Thyroid gland (tissue), 4 donors: ENCODE data around the gene DRD3.

Experiments
- POLR2A ChIP-seq, 2 donors: fragments of 450-650 bp; IDR thresholded peaks; one replicate each; pipeline ENCODE4 v1.6.1; 2017; ENCODE audit warnings: antibody characterized with exemption in 2 of 2, mild to moderate bottlenecking in 2 of 2, moderate library complexity in 1 of 2
- TF ChIP-seq, protein P1 (sequence below), 6 experiments: fragments of 200-600 bp in 3 of 6; fragments of 450-650 bp in 3 of 6; sonication (generic) in 3 of 6; IDR thresholded peaks; one replicate each; pipeline ENCODE4 v1.5.1; 2016 to 2019; ENCODE audit warnings: antibody characterized with exemption in 6 of 6, mild to moderate bottlenecking in 2 of 6, inconsistent platforms in 1 of 6, moderate library complexity in 1 of 6

DNA sequence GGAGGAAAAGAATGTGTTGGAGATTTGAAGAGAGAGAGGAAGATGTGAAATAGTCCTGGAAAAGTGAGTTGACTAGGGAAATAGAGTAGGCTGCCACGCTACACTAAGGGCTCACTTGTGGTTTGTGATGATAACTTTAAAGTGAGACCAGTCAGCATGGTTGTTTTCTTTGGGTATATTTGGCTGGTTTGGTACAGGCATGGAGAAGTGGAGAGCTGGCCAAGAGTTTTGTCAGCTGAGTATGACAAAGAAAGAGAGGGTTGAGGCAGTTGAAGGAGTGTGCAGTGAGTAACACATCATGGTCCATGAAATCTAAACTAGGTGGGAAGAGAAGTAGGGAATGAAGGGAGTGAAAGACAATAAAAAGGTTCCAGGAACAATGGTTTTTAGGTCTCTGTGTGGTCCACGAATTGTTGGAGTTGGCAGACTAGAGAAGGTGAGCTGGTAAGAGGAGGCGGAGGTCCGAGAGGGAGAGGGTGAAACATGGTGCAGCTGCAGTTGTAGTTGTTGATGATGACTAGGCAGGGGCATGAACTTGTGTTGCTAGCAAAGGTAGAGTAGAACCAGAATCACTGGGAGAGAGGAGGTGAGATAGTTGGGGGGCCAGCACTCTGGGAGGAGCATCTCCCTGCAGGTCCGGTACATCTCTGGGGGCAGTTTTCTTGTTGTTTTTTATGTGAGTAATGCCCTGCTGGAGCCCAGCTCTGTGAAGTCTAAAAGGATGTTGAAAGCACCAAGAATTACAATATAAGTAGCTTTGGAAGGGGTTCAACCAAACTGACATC is 37.5 kb upstream of the DRD3 start:
- TF ChIP-seq, protein P1, sequence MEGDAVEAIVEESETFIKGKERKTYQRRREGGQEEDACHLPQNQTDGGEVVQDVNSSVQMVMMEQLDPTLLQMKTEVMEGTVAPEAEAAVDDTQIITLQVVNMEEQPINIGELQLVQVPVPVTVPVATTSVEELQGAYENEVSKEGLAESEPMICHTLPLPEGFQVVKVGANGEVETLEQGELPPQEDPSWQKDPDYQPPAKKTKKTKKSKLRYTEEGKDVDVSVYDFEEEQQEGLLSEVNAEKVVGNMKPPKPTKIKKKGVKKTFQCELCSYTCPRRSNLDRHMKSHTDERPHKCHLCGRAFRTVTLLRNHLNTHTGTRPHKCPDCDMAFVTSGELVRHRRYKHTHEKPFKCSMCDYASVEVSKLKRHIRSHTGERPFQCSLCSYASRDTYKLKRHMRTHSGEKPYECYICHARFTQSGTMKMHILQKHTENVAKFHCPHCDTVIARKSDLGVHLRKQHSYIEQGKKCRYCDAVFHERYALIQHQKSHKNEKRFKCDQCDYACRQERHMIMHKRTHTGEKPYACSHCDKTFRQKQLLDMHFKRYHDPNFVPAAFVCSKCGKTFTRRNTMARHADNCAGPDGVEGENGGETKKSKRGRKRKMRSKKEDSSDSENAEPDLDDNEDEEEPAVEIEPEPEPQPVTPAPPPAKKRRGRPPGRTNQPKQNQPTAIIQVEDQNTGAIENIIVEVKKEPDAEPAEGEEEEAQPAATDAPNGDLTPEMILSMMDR (IDR thresholded peaks at IDR 0.05) = no peak
- TF ChIP-seq POLR2A (IDR thresholded peaks at IDR 0.05) = no peak
